NCI-H2107 (cell line): ENCODE results near the gene ETNPPL.

Experiments used
- DNase-seq: peaks from one replicate; lab custom pipeline; 2025; lab: John Stamatoyannopoulos, UW

The ETNPPL gene

DNA sequence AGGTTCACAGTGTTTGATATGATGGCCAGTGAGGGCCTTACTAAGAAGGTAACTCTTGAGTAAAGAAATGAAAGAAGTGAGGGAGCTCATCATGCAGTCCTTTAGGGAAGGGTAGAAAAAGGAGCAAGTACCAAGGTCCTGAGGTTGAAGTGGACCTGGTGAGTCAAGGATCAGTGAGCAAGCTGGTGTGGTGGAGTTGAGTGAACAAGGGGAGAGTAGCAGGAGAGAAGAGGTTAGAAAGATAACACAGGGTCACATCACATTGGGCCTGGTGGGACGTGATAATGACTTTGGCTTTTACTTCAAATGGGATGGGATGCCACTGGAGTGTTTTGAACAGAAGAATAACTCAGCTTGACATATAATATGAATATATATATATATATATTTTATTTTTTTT, 67.8 kb downstream of the ETNPPL start:
- DNase-seq: no peak

DNA sequence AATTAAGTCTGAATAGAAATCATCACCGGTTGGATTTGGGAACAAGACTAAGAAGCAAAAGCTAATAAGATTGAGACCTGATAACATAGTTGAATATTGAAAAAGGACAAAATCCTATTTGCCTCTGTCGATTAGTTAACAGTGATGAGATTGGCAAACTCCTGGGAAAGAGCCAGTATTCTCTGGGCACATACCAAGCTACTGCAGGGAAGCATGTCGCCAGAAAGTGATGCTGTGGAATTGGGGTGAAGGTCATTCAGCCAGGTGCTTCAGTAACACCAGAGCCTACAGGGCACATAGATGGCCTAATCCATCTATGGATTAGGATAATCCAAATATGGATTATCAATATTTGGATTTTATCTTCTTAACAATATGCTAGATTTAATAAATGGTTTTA, 68.4 kb downstream of the ETNPPL start:
- DNase-seq: no peak

DNA sequence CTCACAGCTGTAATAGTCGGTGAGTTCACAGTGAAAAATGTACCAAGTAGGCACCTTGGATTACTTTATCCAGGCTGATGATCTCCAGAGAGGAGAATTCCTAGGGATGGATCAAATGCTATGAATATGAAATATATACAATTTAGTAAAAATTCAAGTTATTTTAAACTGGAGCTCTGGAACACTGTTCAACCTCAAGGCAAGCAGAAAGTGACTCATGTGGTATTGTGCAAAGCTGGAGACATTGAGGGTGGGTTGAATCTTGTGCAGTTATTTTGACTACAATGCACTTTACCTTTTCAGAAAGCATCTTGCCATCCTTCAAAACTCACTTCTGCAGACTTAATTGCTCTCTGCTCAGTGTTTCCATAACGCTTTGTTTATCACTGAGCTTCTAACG, 69.0 kb downstream of the ETNPPL start:
- no peak for DNase-seq

DNA sequence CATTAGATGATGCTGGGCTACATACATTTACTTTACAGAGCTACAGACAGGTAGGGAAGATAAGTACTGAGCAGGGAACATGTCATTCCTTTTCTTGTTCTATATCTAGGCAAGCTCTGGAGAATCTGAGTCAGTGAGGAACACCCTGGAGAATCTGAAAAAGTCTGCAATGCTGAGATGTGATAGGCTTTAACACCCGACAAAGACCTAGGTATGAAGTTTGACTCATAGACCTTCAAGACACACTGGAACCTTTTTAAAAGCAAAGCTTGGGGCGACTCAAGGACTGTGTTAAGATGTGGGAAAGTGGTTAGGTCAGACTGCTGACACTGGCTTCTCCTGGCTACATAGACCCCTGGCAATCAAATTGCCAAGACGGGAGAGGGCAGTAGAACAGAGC, 69.6 kb downstream of the ETNPPL start:
- no peak for DNase-seq
